HEK293T (cell line): ENCODE measurements around the gene GAREM1.

Source experiments
- CTCF ChIA-PET: fragments of 350-600 bp; formaldehyde crosslinking; extraction: SDS; loops from one replicate; lab custom pipeline; 2021; ENCODE audit warnings: antibody characterized with exemption, inconsistent platforms; lab: Yijun Ruan, JAX
- POLR2A ChIA-PET: fragments of 350-600 bp; formaldehyde crosslinking; extraction: SDS; loops from one replicate; lab custom pipeline; 2020; ENCODE audit warnings: antibody characterized with exemption, inconsistent platforms; lab: Yijun Ruan, JAX
- DNase-seq: peaks from one replicate; pipeline ENCODE4 v3.0.0; 2012; ENCODE audit warnings: mixed read lengths; ENCODE audit errors: extremely low spot score
- ARNT ChIP-seq: fragments of 450-650 bp; IDR thresholded peaks from 2 replicates; pipeline ENCODE4 v1.6.1; 2017; ENCODE audit warnings: mild to moderate bottlenecking
- BHLHE40 ChIP-seq: fragments of 450-650 bp; IDR thresholded peaks from 2 replicates; pipeline ENCODE4 v1.6.1; 2016; ENCODE audit warnings: mild to moderate bottlenecking, moderate library complexity, borderline replicate concordance
- CTBP1 ChIP-seq: fragments of 450-650 bp; IDR thresholded peaks from 2 replicates; pipeline ENCODE4 v1.6.1; 2016; ENCODE audit warnings: borderline replicate concordance
- ELF4 ChIP-seq: fragments of 450-650 bp; IDR thresholded peaks from 2 replicates; pipeline ENCODE4 v1.6.1; 2017; ENCODE audit warnings: antibody characterized with exemption
- FOXA1 ChIP-seq: fragments of 450-650 bp; IDR thresholded peaks from 2 replicates; pipeline ENCODE4 v1.6.1; 2016; ENCODE audit warnings: mild to moderate bottlenecking
- FOXK2 ChIP-seq: fragments of 450-650 bp; IDR thresholded peaks from 2 replicates; pipeline ENCODE4 v1.6.1; 2016; ENCODE audit warnings: mild to moderate bottlenecking
- FOXM1 ChIP-seq: fragments of 450-650 bp; IDR thresholded peaks from 2 replicates; pipeline ENCODE4 v1.6.1; 2017; ENCODE audit warnings: mild to moderate bottlenecking, borderline replicate concordance
- HDGF ChIP-seq: fragments of 450-650 bp; IDR thresholded peaks from 2 replicates; pipeline ENCODE4 v1.6.1; 2017; ENCODE audit warnings: antibody characterized with exemption, borderline replicate concordance
- L3MBTL2 ChIP-seq: fragments of 450-650 bp; conservative IDR thresholded peaks from 2 replicates; pipeline ENCODE4 v1.6.1; 2016; ENCODE audit warnings: mild to moderate bottlenecking
- LEF1 ChIP-seq: fragments of 450-650 bp; IDR thresholded peaks from 2 replicates; pipeline ENCODE4 v1.6.1; 2017; ENCODE audit warnings: mild to moderate bottlenecking, borderline replicate concordance
- NFRKB ChIP-seq: fragments of 450-650 bp; IDR thresholded peaks from 2 replicates; pipeline ENCODE4 v1.6.1; 2016; ENCODE audit warnings: mild to moderate bottlenecking, moderate library complexity
- SP1 ChIP-seq: fragments of 450-650 bp; IDR thresholded peaks from 2 replicates; pipeline ENCODE4 v1.6.1; 2017
- SUZ12 ChIP-seq: fragments of 450-650 bp; IDR thresholded peaks from 2 replicates; pipeline ENCODE4 v1.6.1; 2016; ENCODE audit warnings: mild to moderate bottlenecking
- TARDBP ChIP-seq: fragments of 450-650 bp; IDR thresholded peaks from 2 replicates; pipeline ENCODE4 v1.6.1; 2016
- ZNF384 ChIP-seq: fragments of 450-650 bp; IDR thresholded peaks from 2 replicates; pipeline ENCODE4 v1.6.1; 2016
- TF ChIP-seq, protein P1 (sequence below): fragments of 450-650 bp; IDR thresholded peaks from 2 replicates; pipeline ENCODE4 v1.6.1; 2016

Gene GAREM1

DNA sequence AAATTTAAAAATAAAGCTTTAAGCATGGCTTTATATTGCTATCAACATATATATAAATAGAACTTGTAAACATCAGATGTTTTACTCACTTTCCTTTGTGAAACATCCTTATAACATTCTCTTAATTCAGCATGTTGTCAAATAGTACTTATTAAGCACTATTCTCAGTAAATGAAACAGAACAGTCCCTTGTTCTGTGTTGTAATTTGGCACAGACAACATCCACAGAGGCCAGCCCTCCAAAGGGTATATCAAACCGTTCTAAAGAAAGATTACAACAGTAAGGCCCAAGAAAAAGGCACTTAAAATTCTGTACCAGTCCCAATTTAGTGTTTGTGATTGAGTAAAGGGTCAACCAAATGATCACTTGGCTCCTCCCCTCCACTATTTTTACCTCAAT lies 46.0 kb downstream of the GAREM1 start:
- ChIA-PET CTCF (interaction anchor here (2.2 kb wide), 1 partner anchor 15 kb away, joined by 10 read pairs; no protein-coding TSS in a partner anchor), POLR2A (interaction anchor here (2.1 kb wide), 1 partner anchor 46 kb away, joined by 5 read pairs; the partner anchor contains the start of gene GAREM1)
- no peak for DNase-seq
- TF ChIP-seq TARDBP: no peak
- TF ChIP-seq, protein P1, sequence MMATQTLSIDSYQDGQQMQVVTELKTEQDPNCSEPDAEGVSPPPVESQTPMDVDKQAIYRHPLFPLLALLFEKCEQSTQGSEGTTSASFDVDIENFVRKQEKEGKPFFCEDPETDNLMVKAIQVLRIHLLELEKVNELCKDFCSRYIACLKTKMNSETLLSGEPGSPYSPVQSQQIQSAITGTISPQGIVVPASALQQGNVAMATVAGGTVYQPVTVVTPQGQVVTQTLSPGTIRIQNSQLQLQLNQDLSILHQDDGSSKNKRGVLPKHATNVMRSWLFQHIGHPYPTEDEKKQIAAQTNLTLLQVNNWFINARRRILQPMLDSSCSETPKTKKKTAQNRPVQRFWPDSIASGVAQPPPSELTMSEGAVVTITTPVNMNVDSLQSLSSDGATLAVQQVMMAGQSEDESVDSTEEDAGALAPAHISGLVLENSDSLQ: no peak
- TF ChIP-seq SUZ12: no peak
- TF ChIP-seq FOXK2: no peak
- TF ChIP-seq ARNT: no peak
- no peak for TF ChIP-seq HDGF
- TF ChIP-seq NFRKB: no peak
- no peak for TF ChIP-seq ELF4
- no peak for TF ChIP-seq BHLHE40
- TF ChIP-seq LEF1: no peak
- no peak for TF ChIP-seq SP1
- no peak for TF ChIP-seq L3MBTL2
- no peak for TF ChIP-seq CTBP1
- no peak for TF ChIP-seq FOXM1

DNA sequence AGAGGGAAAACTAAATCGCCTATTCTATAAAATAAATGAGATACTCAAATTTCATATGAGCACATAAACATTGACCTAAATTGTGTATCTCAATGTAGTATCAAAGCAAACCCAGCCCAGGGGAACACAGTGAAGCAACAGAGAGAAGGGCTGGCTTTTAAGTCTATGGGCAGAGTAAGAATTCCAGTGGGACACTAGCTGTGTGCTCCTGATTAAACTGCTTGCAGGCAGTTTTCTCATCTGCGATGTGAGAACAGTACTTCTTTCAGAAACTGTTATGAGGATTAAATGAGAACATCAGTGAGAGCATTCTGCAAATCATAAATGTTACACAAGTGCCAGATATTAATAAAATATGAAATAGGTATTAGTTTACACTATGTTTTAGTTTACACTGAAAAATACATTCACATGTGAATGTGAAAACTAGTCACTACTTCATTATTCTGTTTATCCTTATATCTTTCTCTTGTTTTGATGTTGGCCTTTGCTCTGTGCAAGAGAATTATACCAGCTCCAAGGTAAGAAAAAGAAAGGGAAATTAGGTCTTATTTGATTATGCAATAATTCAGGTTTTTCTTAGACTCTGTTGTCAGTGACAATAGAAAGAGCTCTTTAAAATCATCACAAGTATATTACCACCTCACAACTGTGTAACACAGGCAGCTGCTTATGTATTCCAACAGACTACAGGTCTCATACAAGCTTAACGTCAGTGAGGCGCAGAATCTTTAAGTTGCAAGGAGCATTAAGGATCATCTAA lies 47.5 kb downstream of the GAREM1 start:
- TF ChIP-seq, protein P1: no peak
- CTCF ChIA-PET: interaction anchor here (0.6 to 1.4 kb wide), 3 partner anchors 16 to 18 kb away, joined by 3 to 6 read pairs (median 3); no protein-coding TSS in a partner anchor
- POLR2A ChIA-PET: no interaction called here
- no peak for DNase-seq

DNA sequence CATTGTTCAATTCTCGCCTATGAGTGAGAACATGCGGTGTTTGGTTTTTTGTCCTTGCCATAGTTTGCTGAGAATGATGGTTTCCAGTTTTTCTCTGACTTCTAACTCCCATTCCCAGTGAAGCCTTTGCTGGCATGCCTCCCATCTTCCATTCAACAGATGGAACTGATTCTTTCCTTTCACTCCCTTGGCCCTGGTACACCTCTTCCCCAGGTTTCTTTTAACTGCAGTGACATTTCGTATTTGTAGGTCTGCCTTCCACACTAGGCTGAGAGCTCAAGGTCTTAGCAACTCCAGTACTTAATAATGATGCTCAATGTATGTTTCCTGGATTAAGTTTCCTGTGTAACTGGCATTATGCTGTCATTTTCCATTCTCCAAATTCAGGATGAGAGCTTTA lies 48.5 kb downstream of the GAREM1 start:
- POLR2A ChIA-PET: no interaction called here
- CTCF ChIA-PET: no interaction called here
- DNase-seq: no peak
- TF ChIP-seq L3MBTL2 (no peak), FOXA1 (no peak), SUZ12 (no peak), SP1 (no peak)

DNA sequence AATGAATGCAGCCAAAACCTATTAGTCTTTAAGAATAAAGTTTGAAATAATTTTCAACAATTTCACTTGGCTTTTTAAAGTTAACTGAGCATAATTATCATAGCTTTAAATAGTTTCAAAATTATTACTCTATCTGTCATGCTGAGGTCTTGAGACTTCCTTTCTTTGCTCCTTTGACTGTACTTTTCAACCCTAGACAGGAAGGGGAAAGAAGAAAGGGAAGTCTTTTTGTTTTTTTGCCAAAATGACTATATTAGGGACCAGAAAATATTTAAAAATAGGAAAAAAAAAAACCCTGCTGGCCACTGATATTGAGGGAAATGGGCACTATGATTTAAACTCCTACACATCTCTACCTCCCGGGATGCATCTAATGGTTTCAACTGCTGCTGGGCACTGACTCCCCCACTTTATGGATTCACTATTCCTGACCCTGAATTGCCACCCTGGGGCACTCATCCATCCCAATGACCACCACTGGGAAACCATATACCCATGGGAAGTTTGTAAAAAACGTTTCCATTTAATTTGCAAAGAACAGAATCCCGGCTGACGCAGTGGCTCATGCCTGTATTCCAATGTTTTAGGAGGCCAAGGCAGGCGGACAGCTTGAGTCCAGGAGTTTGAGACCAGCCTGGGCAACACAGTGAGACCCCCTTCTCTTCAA lies 50.5 kb downstream of the GAREM1 start:
- TF ChIP-seq SP1: no peak
- TF ChIP-seq L3MBTL2: no peak
- TF ChIP-seq SUZ12: no peak
- no peak for TF ChIP-seq ARNT
- no peak for TF ChIP-seq LEF1
- no peak for TF ChIP-seq FOXK2
- TF ChIP-seq NFRKB: no peak
- no peak for TF ChIP-seq HDGF
- no peak for TF ChIP-seq ELF4
- TF ChIP-seq FOXA1: no peak
- TF ChIP-seq CTBP1: no peak
- no peak for TF ChIP-seq BHLHE40
- no peak for TF ChIP-seq TARDBP
- TF ChIP-seq, protein P1: no peak
- DNase-seq: no peak
- CTCF ChIA-PET: interaction anchor here (1.2 kb wide), 1 partner anchor 197 kb away, joined by 3 read pairs; no protein-coding TSS in a partner anchor
- POLR2A ChIA-PET: no interaction called here

DNA sequence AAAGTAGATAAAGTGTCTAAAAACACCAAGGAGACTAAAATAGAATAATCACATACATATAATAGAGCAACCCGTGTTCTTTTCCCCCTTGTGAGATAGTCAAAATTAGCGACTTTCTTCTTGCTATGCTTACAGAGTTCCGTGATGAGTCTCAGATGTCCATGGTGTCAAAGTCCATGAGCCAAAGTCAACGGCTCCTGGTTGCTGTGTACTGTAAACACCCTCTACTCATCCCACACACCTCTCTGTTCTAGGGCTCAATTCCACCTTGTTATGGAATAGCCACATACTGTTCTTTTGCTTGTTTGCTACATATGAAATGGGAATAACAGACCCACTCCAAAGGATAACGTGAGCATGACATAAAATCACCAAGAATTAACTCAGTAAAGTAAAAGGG lies 52.5 kb downstream of the GAREM1 start:
- ChIA-PET POLR2A (no interaction called here), CTCF (interaction anchor here (0.7 kb wide), 1 partner anchor 101 kb away, joined by 4 read pairs; no protein-coding TSS in a partner anchor)
- no peak for DNase-seq
- no peak for TF ChIP-seq SUZ12

DNA sequence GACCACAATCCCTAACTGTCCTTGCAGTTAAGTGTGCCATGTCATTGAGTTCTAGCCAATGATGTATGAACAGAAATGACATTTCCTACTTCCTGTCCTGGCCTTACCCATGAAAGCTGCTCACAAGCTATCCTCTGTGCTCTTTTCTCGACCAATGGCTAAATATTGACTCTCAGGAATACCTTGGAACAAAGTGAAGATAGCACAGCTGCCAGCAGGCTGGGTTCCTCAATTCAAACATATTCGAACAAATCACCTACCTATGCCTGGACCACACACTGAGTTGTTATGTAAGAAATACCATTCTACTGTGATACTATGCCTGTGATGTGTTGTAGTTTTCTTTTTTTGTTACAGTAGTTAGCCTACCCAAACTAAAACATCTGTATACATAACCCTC lies 65.1 kb downstream of the GAREM1 start:
- POLR2A ChIA-PET: no interaction called here
- TF ChIP-seq CTBP1: no peak
- no peak for DNase-seq
- CTCF ChIA-PET: no interaction called here

DNA sequence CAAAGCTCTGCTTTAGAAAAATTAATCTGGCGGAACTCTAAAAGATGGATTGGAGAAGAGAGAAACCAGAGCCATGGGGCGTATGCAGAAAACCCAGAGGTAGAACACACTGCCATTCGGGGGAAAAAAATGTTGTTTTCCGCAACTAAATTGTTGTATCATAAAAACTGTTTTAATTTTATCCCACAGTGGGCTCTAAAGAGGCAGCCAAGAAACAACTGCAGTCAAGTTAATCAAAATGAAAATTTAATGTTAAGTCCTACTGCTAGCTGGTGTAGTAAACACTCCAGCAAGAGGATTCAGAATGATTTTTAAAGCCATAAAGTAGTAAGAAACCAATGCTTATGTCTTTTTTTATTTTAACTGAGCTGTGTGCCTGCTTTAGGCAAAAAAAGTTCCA lies 69.1 kb downstream of the GAREM1 start:
- no peak for DNase-seq
- TF ChIP-seq FOXM1: no peak
- TF ChIP-seq ELF4: no peak
- no peak for TF ChIP-seq SUZ12
- TF ChIP-seq L3MBTL2: no peak
- no peak for TF ChIP-seq ZNF384
- TF ChIP-seq NFRKB: no peak
- TF ChIP-seq SP1: no peak
- TF ChIP-seq ARNT: no peak
- TF ChIP-seq FOXA1: no peak
- no peak for TF ChIP-seq FOXK2
- CTCF ChIA-PET: no interaction called here
- POLR2A ChIA-PET: no interaction called here
